IMR-90 (cell line): ENCODE measurements around the gene B2M. TPM values are rescaled to one million over a fixed set of nuclear protein-coding genes. Genes with fewer than 3 reads are reported as not detected.
"Not testable (repeated sequence)": the region's sequence is repeated elsewhere in the genome, so short reads cannot be mapped to it uniquely, and the experiment has no call there.

Experiments
- ATAC-seq: fragments of 200-7000 bp; cut with Tn5 transposase; 2 replicates; pipeline ENCODE4 v1.9.1; 2020; ENCODE audit warnings: low read depth, mild to moderate bottlenecking, moderate library complexity
- BruUV-seq: library from RNA; stranded (reverse); fragments of 400-500 nt; replicated peaks from 2 replicates; lab custom pipeline; 2021; lab: Mats Ljungman, UMichigan
- CTCF ChIA-PET: fragments of 300-600 bp; formaldehyde crosslinking; extraction: SDS; loops from one replicate; lab custom pipeline; 2021; ENCODE audit warnings: antibody characterized with exemption; lab: Yijun Ruan, JAX
- POLR2A ChIA-PET: fragments of 300-600 bp; sonication (Branson Sonifier 250); formaldehyde crosslinking; loops from one replicate; lab custom pipeline; 2022; ENCODE audit warnings: antibody characterized with exemption; ENCODE audit not compliant: unreplicated experiment; lab: Charles Lee
- DNase-seq: peaks from one replicate; pipeline ENCODE4 v3.0.0; 2013
- H2AFZ ChIP-seq: replicated peaks from 2 replicates; pipeline ENCODE3; 2013; ENCODE audit warnings: low read length, mild to moderate bottlenecking; ENCODE audit not compliant: poor library complexity
- H2AK5ac ChIP-seq: 2 replicates; pipeline ENCODE4 v1.6.1; 2013; ENCODE audit warnings: low read depth, low read length, inconsistent platforms
- H2AK9ac ChIP-seq: replicated peaks from 2 replicates; pipeline ENCODE3; 2013; ENCODE audit warnings: mild to moderate bottlenecking, low read depth, low read length, moderate library complexity; ENCODE audit not compliant: poor library complexity
- H2BK120ac ChIP-seq: 2 replicates; pipeline ENCODE4 v1.6.1; 2013; ENCODE audit warnings: low read depth, low read length, inconsistent platforms
- H2BK15ac ChIP-seq: 3 replicates; pipeline ENCODE4 v1.6.1; 2013; ENCODE audit warnings: low read depth, low read length, inconsistent platforms
- H2BK20ac ChIP-seq: 2 replicates; pipeline ENCODE4 v1.6.1; 2013; ENCODE audit warnings: low read depth, mild to moderate bottlenecking, inconsistent platforms, low read length, moderate library complexity
- H2BK5ac ChIP-seq: 2 replicates; pipeline ENCODE4 v1.6.1; 2013; ENCODE audit warnings: mild to moderate bottlenecking, low read depth, low read length, inconsistent platforms; ENCODE audit not compliant: poor library complexity, severe bottlenecking
- H3K14ac ChIP-seq: replicated peaks from 2 replicates; pipeline ENCODE4 v1.6.1; 2013; ENCODE audit warnings: low read depth, low read length, inconsistent platforms
- H3K18ac ChIP-seq: 2 replicates; pipeline ENCODE4 v1.6.1; 2013; ENCODE audit warnings: low read depth, low read length, control low read depth
- H3K23ac ChIP-seq: 2 replicates; pipeline ENCODE4 v1.6.1; 2013; ENCODE audit warnings: low read depth, low read length, inconsistent platforms
- H3K27ac ChIP-seq: 2 replicates; pipeline ENCODE4 v1.5.1; 2013; ENCODE audit warnings: mild to moderate bottlenecking, control low read depth, low read length; ENCODE audit not compliant: insufficient read depth
- H3K27me3 ChIP-seq: 2 replicates; pipeline ENCODE4 v1.6.1; 2013; ENCODE audit warnings: low read length; ENCODE audit not compliant: control insufficient read depth, insufficient read depth
- H3K36me3 ChIP-seq: 2 replicates; pipeline ENCODE4 v1.6.1; 2013; ENCODE audit warnings: low read length, mixed read lengths; ENCODE audit not compliant: control insufficient read depth, insufficient read depth
- H3K4ac ChIP-seq: 2 replicates; pipeline ENCODE4 v1.6.1; 2013; ENCODE audit warnings: low read depth, low read length, inconsistent platforms
- H3K4me1 ChIP-seq: 2 replicates; pipeline ENCODE4 v1.6.1; 2013; ENCODE audit warnings: low read length, mixed read lengths; ENCODE audit not compliant: control insufficient read depth, insufficient read depth
- H3K4me2 ChIP-seq: 2 replicates; pipeline ENCODE4 v1.6.1; 2013; ENCODE audit warnings: low read depth, mild to moderate bottlenecking, control low read depth, low read length, moderate library complexity
- H3K4me3 ChIP-seq: 2 replicates; pipeline ENCODE4 v1.5.1; 2013; ENCODE audit warnings: low read depth, mild to moderate bottlenecking, control low read depth, low read length, moderate library complexity; ENCODE audit not compliant: insufficient read depth
- H3K56ac ChIP-seq: 2 replicates; pipeline ENCODE4 v1.6.1; 2013; ENCODE audit warnings: low read length, inconsistent platforms; ENCODE audit not compliant: insufficient read depth; ENCODE audit errors: extremely low read depth
- H3K79me1 ChIP-seq, 2 experiments: 2 replicates each; pipeline ENCODE4 v1.6.1; 2013; ENCODE audit warnings: low read length in 2 of 2, inconsistent platforms in 1 of 2, low read depth in 1 of 2
- H3K9ac ChIP-seq: 2 replicates; pipeline ENCODE4 v1.6.1; 2013; ENCODE audit warnings: low read depth, low read length, control low read depth
- H3K9me1 ChIP-seq: 2 replicates; pipeline ENCODE4 v1.6.1; 2013; ENCODE audit warnings: low read length, inconsistent platforms; ENCODE audit not compliant: insufficient read depth
- H3K9me3 ChIP-seq: 2 replicates; pipeline ENCODE4 v1.6.1; 2013; ENCODE audit warnings: low read length; ENCODE audit not compliant: control insufficient read depth, insufficient read depth
- H4K20me1 ChIP-seq: 2 replicates; pipeline ENCODE4 v1.6.1; 2013; ENCODE audit warnings: low read length, inconsistent platforms; ENCODE audit not compliant: insufficient read depth
- H4K5ac ChIP-seq: 2 replicates; pipeline ENCODE4 v1.6.1; 2013; ENCODE audit warnings: mild to moderate bottlenecking, low read depth, low read length, control low read depth
- H4K8ac ChIP-seq, 2 experiments: 2 replicates each; pipeline ENCODE4 v1.6.1; 2013; ENCODE audit warnings: low read depth in 2 of 2, low read length in 2 of 2, control low read depth in 1 of 2, inconsistent platforms in 1 of 2
- H4K91ac ChIP-seq: 2 replicates; pipeline ENCODE4 v1.6.1; 2013; ENCODE audit warnings: low read depth, low read length, inconsistent platforms; ENCODE audit not compliant: insufficient read depth
- dilution Hi-C: fragments of 300-500 bp; cut with HindIII; formaldehyde crosslinking; loops from one replicate; pipeline ENCODE4 v1.14.3; 2018; ENCODE audit warnings: low sequenced_read_pairs; ENCODE audit not compliant: unreplicated experiment
- in situ Hi-C: fragments of 300-500 bp; cut with MboI; formaldehyde crosslinking; loops from 3 replicates; pipeline ENCODE4 v1.14.3; 2019; ENCODE audit warnings: low sequenced_read_pairs, inconsistent platforms, mixed read lengths
- intact Hi-C: fragments of 100-400 bp; cut with micrococcal nuclease; formaldehyde crosslinking; loops from 2 replicates; pipeline ENCODE4 v1.10.0; 2022
- polyA plus RNA-seq, 3 experiments: library from polyadenylated mRNA; depleted of rRNA; stranded (reverse); fragments of >200 nt; gene quantifications; 2 replicates each; pipeline ENCODE4 v1.2.3, GENCODE V29; 2012; ENCODE audit warnings: low replicate concordance in 1 of 3
- total RNA-seq: library from RNA; depleted of rRNA; stranded (reverse); fragments of >200 nt; gene quantifications from 2 replicates; pipeline ENCODE4 v1.2.3, GENCODE V29; 2012

B2M gene
- total and polyA plus RNA-seq, 2 of the 4 experiments (the other 2 are of a cell fraction) = 895 to 3,394 TPM

DNA sequence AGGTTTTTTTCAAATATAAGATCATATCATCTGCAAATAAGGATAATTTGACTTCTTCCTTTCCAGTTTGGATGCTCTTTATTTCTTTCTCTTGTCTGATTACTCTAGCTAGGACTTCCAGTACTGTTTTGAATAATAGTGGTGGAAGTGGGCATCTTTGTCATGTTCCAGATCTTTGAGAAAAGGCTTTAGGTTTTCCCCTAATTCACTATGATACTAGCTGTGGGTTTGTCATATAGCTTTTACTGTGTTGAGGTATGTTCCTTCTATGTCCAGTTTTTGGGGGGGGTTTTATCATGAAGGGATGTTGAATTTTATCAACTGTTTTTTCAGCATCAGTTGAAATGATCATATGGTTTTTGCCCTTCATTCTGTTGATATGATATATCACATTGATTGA is 10.6 kb upstream of the B2M start:
- H3K14ac ChIP-seq, H3K18ac ChIP-seq, H3K27ac ChIP-seq, POLR2A ChIA-PET, H3K4ac ChIP-seq, H3K4me2 ChIP-seq, H3K4me1 ChIP-seq, BruUV-seq, H2AFZ ChIP-seq, DNase-seq, dilution Hi-C loops, H4K20me1 ChIP-seq, in situ Hi-C loops, H2AK5ac ChIP-seq, ATAC-seq, H3K27me3 ChIP-seq, H3K9me1 ChIP-seq, H4K8ac ChIP-seq, H3K23ac ChIP-seq, H3K56ac ChIP-seq, H2BK120ac ChIP-seq, H2BK5ac ChIP-seq, H4K91ac ChIP-seq, H2BK20ac ChIP-seq, H2BK15ac ChIP-seq, CTCF ChIA-PET, H4K5ac ChIP-seq, H3K79me1 ChIP-seq, H3K9me3 ChIP-seq, H3K9ac ChIP-seq, H2AK9ac ChIP-seq, H3K36me3 ChIP-seq, H3K4me3 ChIP-seq: not testable (repeated sequence)
- intact Hi-C loops = loop anchor here (5.0 kb wide), 1 partner anchor 33 kb away; no protein-coding TSS in a partner anchor
